H1 (cell line): Measurements from ENCODE around the gene RAET1L. TPM values are rescaled to one million over a fixed set of nuclear protein-coding genes. Genes with fewer than 3 reads are reported as not detected.
"Not testable (repeated sequence)": the region's sequence is repeated elsewhere in the genome, so short reads cannot be mapped to it uniquely, and the experiment has no call there.

Source experiments
- CTCF ChIA-PET: fragments of 300-600 bp; sonication (Branson Sonifier 250); formaldehyde crosslinking; loops from one replicate; lab custom pipeline; 2021; ENCODE audit not compliant: partially characterized antibody; lab: Charles Lee
- POLR2A ChIA-PET: fragments of 300-600 bp; sonication (Branson Sonifier 250); formaldehyde crosslinking; loops from one replicate; lab custom pipeline; 2021; ENCODE audit warnings: inconsistent platforms; ENCODE audit not compliant: partially characterized antibody; lab: Charles Lee
- DNase-seq, 2 experiments: peaks; one replicate each; pipeline versions ENCODE4 v3.0.0 to v3.0.0-alpha.2; 2010 to 2022; ENCODE audit warnings: low spot score in 2 of 2, low read depth in 1 of 2, mixed read lengths in 1 of 2
- FAIRE-seq: peaks from 2 replicates; lab custom pipeline; 2011; peaks lifted over from hg19 to GRCh38; lab: Jason Lieb, UNC
- H2AFZ ChIP-seq: 2 replicates; pipeline ENCODE4 v1.8.1; 2012; ENCODE audit warnings: low read length, inconsistent platforms
- H2AK5ac ChIP-seq: 2 replicates; pipeline ENCODE4 v1.6.1; 2013; ENCODE audit warnings: low read depth, low read length
- H2BK120ac ChIP-seq: replicated peaks from 2 replicates; pipeline ENCODE3; 2013; ENCODE audit warnings: low read depth, low read length, inconsistent platforms
- H2BK12ac ChIP-seq: 2 replicates; pipeline ENCODE4 v1.6.1; 2013; ENCODE audit warnings: low read depth, low read length
- H2BK15ac ChIP-seq: 2 replicates; pipeline ENCODE4 v1.6.1; 2013; ENCODE audit warnings: low read length
- H2BK20ac ChIP-seq: 2 replicates; pipeline ENCODE4 v1.6.1; 2013; ENCODE audit warnings: low read length
- H2BK5ac ChIP-seq: 2 replicates; pipeline ENCODE4 v1.6.1; 2013; ENCODE audit warnings: low read depth, low read length
- H3K14ac ChIP-seq: 2 replicates; pipeline ENCODE4 v1.6.1; 2013; ENCODE audit warnings: inconsistent platforms; ENCODE audit not compliant: insufficient read length
- H3K18ac ChIP-seq: 2 replicates; pipeline ENCODE4 v1.6.1; 2013; ENCODE audit warnings: low read length; ENCODE audit errors: extremely low read depth
- H3K23ac ChIP-seq: 2 replicates; pipeline ENCODE4 v1.6.1; 2013; ENCODE audit warnings: inconsistent platforms; ENCODE audit not compliant: insufficient read length
- H3K23me2 ChIP-seq: 2 replicates; pipeline ENCODE4 v1.6.1; 2013; ENCODE audit warnings: low read depth, low read length
- H3K27ac ChIP-seq: 2 replicates; pipeline ENCODE4 v1.6.1; 2011; ENCODE audit warnings: low read depth, low read length, inconsistent platforms
- H3K27me3 ChIP-seq, 4 experiments: replicated peaks in 1 of 4; 1 replicate in 1 of 4; 2 replicates in 3 of 4; pipeline versions ENCODE4 v1.6.1 to v1.8.1; 2011 to 2013; ENCODE audit warnings: low read length in 3 of 4, mild to moderate bottlenecking in 3 of 4, inconsistent platforms in 2 of 4, mixed read lengths in 2 of 4, moderate library complexity in 1 of 4; ENCODE audit not compliant: control insufficient read depth in 3 of 4, insufficient read depth in 3 of 4; ENCODE audit errors: extremely low read depth in 1 of 4
- H3K36me3 ChIP-seq, 4 experiments: 2 replicates each; pipeline versions ENCODE4 v1.6.1 to v1.8.1; 2011 to 2013; ENCODE audit warnings: mild to moderate bottlenecking in 4 of 4, low read length in 3 of 4, moderate library complexity in 2 of 4, control low read depth in 1 of 4, inconsistent platforms in 1 of 4; ENCODE audit not compliant: insufficient read depth in 4 of 4, control insufficient read depth in 2 of 4
- H3K4ac ChIP-seq: replicated peaks from 2 replicates; pipeline ENCODE3; 2013; ENCODE audit warnings: low read length, low read depth, mixed read lengths, inconsistent platforms; ENCODE audit not compliant: insufficient read length
- H3K4me1 ChIP-seq, 4 experiments: replicated peaks in 1 of 4; 1 replicate in 1 of 4; 2 replicates in 3 of 4; pipeline versions ENCODE4 v1.6.1 to v1.8.1; 2011 to 2013; ENCODE audit warnings: low read length in 3 of 4, inconsistent platforms in 2 of 4, mixed read lengths in 1 of 4; ENCODE audit not compliant: insufficient read depth in 4 of 4, control insufficient read depth in 3 of 4
- H3K4me2 ChIP-seq, 2 experiments: 2 replicates each; pipeline versions ENCODE4 v1.6.1 to v1.8.1; 2011 to 2013; ENCODE audit warnings: low read depth in 2 of 2, low read length in 2 of 2, control low read depth in 1 of 2, inconsistent platforms in 1 of 2, mild to moderate bottlenecking in 1 of 2; ENCODE audit not compliant: insufficient read depth in 1 of 2
- H3K4me3 ChIP-seq, 4 experiments: fragments of 200-600, 300-600 bp in 1 of 4; sonication (generic), shearing (Covaris generic), sonication (Bioruptor Twin) in 1 of 4; 2 replicates each; pipeline versions ENCODE4 v1.5.1 to v1.8.1; 2011 to 2016; ENCODE audit warnings: low read length in 4 of 4, low read depth in 3 of 4, control low read depth in 2 of 4, inconsistent platforms in 2 of 4, mild to moderate bottlenecking in 2 of 4, mixed read lengths in 1 of 4, moderate library complexity in 1 of 4; ENCODE audit not compliant: insufficient read depth in 2 of 4; ENCODE audit errors: extremely low read depth in 1 of 4
- H3K56ac ChIP-seq: replicated peaks from 2 replicates; pipeline ENCODE3; 2013; ENCODE audit warnings: low read depth, mild to moderate bottlenecking, mixed read lengths, low read length, inconsistent platforms; ENCODE audit not compliant: insufficient read length
- H3K79me1 ChIP-seq: 2 replicates; pipeline ENCODE4 v1.6.1; 2013; ENCODE audit warnings: low read depth, low read length, control low read depth
- H3K79me2 ChIP-seq, 2 experiments: 2 replicates each; pipeline versions ENCODE4 v1.6.1 to v1.8.1; 2012 to 2013; ENCODE audit warnings: low read length in 2 of 2, mild to moderate bottlenecking in 2 of 2, inconsistent platforms in 1 of 2; ENCODE audit not compliant: insufficient read depth in 2 of 2, control insufficient read depth in 1 of 2
- H3K9ac ChIP-seq, 4 experiments: replicated peaks in 1 of 4; 1 replicate in 1 of 4; 2 replicates in 3 of 4; pipeline versions ENCODE4 v1.6.1 to v1.8.1; 2011 to 2013; ENCODE audit warnings: low read depth in 3 of 4, low read length in 3 of 4, control low read depth in 2 of 4, mild to moderate bottlenecking in 2 of 4, moderate library complexity in 2 of 4, inconsistent platforms in 1 of 4; ENCODE audit errors: extremely low read depth in 1 of 4
- H3K9me3 ChIP-seq, 2 experiments: 2 replicates each; pipeline versions ENCODE4 v1.6.1 to v1.8.1; 2012 to 2013; ENCODE audit warnings: mild to moderate bottlenecking in 2 of 2, moderate library complexity in 2 of 2, control low read depth in 1 of 2, inconsistent platforms in 1 of 2, low read depth in 1 of 2, low read length in 1 of 2, mixed read lengths in 1 of 2; ENCODE audit not compliant: insufficient read depth in 2 of 2
- H4K20me1 ChIP-seq, 2 experiments: replicated peaks in 1 of 2; 2 replicates each; pipeline versions ENCODE3 to v1.8.1; 2011 to 2013; ENCODE audit warnings: inconsistent platforms in 2 of 2, low read length in 2 of 2, mild to moderate bottlenecking in 1 of 2; ENCODE audit not compliant: insufficient read depth in 2 of 2, control insufficient read depth in 1 of 2
- H4K5ac ChIP-seq: 2 replicates; pipeline ENCODE4 v1.6.1; 2013; ENCODE audit warnings: low read length, low read depth, mixed read lengths, inconsistent platforms; ENCODE audit not compliant: insufficient read length
- H4K8ac ChIP-seq: 2 replicates; pipeline ENCODE4 v1.8.0; 2013; ENCODE audit warnings: mild to moderate bottlenecking, moderate library complexity, low read length, inconsistent platforms; ENCODE audit not compliant: insufficient read depth; ENCODE audit errors: extremely low read depth
- H4K91ac ChIP-seq: replicated peaks from 2 replicates; pipeline ENCODE3; 2013; ENCODE audit warnings: low read length, mixed read lengths, inconsistent platforms; ENCODE audit not compliant: insufficient read length
- WGBS, 2 experiments: shearing (Covaris generic) in 1 of 2; methylation state at CpG; one replicate each; pipeline versions ENCODE4 v1.1.6 to v1.1.7; 2013 to 2015; ENCODE audit warnings: low lambda C conversion rate in 2 of 2, mixed read lengths in 2 of 2, inconsistent platforms in 1 of 2, low coverage in 1 of 2, missing lambda C conversion rate in 1 of 2; ENCODE audit not compliant: insufficient replicate concordance in 2 of 2, insufficient coverage in 1 of 2, insufficient read length in 1 of 2; ENCODE audit errors: extremely low coverage in 1 of 2, missing lambda C conversion rate in 1 of 2; 5-methylcytosine and 5-hydroxymethylcytosine counted together
- polyA plus RNA-seq, 7 experiments: library from polyadenylated mRNA; depleted of rRNA in 3 of 7; stranded (reverse) in 5 of 7; unstranded in 2 of 7; fragments of >200 nt in 5 of 7; fragments of 200-250 nt in 2 of 7; gene quantifications; 1 replicate in 5 of 7; 2 replicates in 1 of 7; 4 replicates in 1 of 7; pipeline versions ENCODE4 v1.2.1 to v1.2.3, GENCODE V29; 2011 to 2013; ENCODE audit warnings: missing spikeins in 2 of 7, mixed read lengths in 2 of 7
- total RNA-seq: library from RNA; stranded (reverse); fragmentation: NEBNext Ultra II Directional; extraction: Animal tissue kit (Norgen Biotek cat#: 25700); gene quantifications from 2 replicates; pipeline ENCODE4 v1.2.1, GENCODE V29; 2021

RAET1L gene
- total and polyA plus RNA-seq, 2 of the 8 experiments (the other 6 are each of a cell fraction or from before 2014, with no cell fraction given), result not detected

GRCh38 chr6:150024021-150024420 is 1.3 kb downstream of the RAET1L start:
- H4K5ac ChIP-seq, H3K79me1 ChIP-seq, H3K9me3 ChIP-seq, H3K23me2 ChIP-seq, H2BK20ac ChIP-seq, H2BK12ac ChIP-seq, H3K4me1 ChIP-seq, H3K9ac ChIP-seq, H3K18ac ChIP-seq, H2AK5ac ChIP-seq, CTCF ChIA-PET, H3K23ac ChIP-seq, POLR2A ChIA-PET, H3K4me3 ChIP-seq, H4K91ac ChIP-seq, H3K79me2 ChIP-seq, FAIRE-seq, H3K4me2 ChIP-seq, H3K36me3 ChIP-seq, H3K27ac ChIP-seq, H2BK15ac ChIP-seq, H4K20me1 ChIP-seq, H3K56ac ChIP-seq, H3K4ac ChIP-seq, H2AFZ ChIP-seq, H2BK120ac ChIP-seq, H2BK5ac ChIP-seq, DNase-seq, H4K8ac ChIP-seq, H3K14ac ChIP-seq: not testable (repeated sequence)
- peaks cover 7 to 30% (median 19%) of the 10 kb centered on the region in 4 experiments; a peak in 6 of 7 replicates for H3K27me3 ChIP-seq
- 58% methylated on average over 2 of the region's 2 CpGs; no CpG with 5 or more reads in 1 of the 2 experiments for WGBS, 2 experiments

GRCh38 chr6:150021870-150022269 is 3.5 kb downstream of the RAET1L start:
- H3K4me1 ChIP-seq, H4K91ac ChIP-seq, H2BK20ac ChIP-seq, DNase-seq, H2BK5ac ChIP-seq, H3K36me3 ChIP-seq, H3K79me2 ChIP-seq, H4K5ac ChIP-seq, H3K18ac ChIP-seq, H3K4me2 ChIP-seq, CTCF ChIA-PET, POLR2A ChIA-PET, H4K8ac ChIP-seq, H4K20me1 ChIP-seq, H2BK120ac ChIP-seq, H3K4me3 ChIP-seq, H2AFZ ChIP-seq, H3K23me2 ChIP-seq, H3K9ac ChIP-seq, H2AK5ac ChIP-seq, FAIRE-seq, H3K9me3 ChIP-seq, H3K14ac ChIP-seq, H2BK15ac ChIP-seq, H3K23ac ChIP-seq, H3K79me1 ChIP-seq, H3K4ac ChIP-seq, H3K27ac ChIP-seq, H2BK12ac ChIP-seq, H3K56ac ChIP-seq: not testable (repeated sequence)
- H3K27me3 ChIP-seq, result peaks cover 7 to 34% (median 20%) of the 10 kb centered on the region in 4 experiments; a peak in 6 of 7 replicates
- WGBS, 2 experiments, result 83% methylated on average over 2 of the region's 6 CpGs; no CpG with 5 or more reads in 1 of the 2 experiments
